H7 (cell line): ENCODE measurements around the gene CELF5. TPM values are rescaled to one million over a fixed set of nuclear protein-coding genes. Genes with fewer than 3 reads are reported as not detected.
A peak's percentile ranks its signal among the peaks of the same experiment; 100 is the strongest.

ENCODE experiments used
- DNase-seq: peaks from one replicate; pipeline ENCODE4 v3.0.0; 2012
- H3K27me3 ChIP-seq: 2 replicates; pipeline ENCODE4 v1.6.0; 2011; ENCODE audit warnings: mild to moderate bottlenecking, low read length; ENCODE audit not compliant: control insufficient read depth, insufficient read depth
- H3K36me3 ChIP-seq: replicated peaks from 2 replicates; pipeline ENCODE4 v1.5.1; 2011; ENCODE audit warnings: low read length; ENCODE audit not compliant: control insufficient read depth, insufficient read depth
- H3K4me3 ChIP-seq: 2 replicates; pipeline ENCODE4 v1.5.1; 2011; ENCODE audit warnings: low read depth, mild to moderate bottlenecking, control low read depth, low read length, moderate library complexity; ENCODE audit not compliant: insufficient read depth
- total RNA-seq: library from RNA; depleted of rRNA; stranded (reverse); fragments of >200 nt; shearing (Covaris generic); gene quantifications from 2 replicates; pipeline ENCODE4 v1.2.3, GENCODE V29; 2014

The CELF5 gene
- total RNA-seq, 1 experiment from 2014 or later = 1.4 TPM

- Histone ChIP-seq H3K27me3 (peaks cover 7% of the 10 kb centered on the region), H3K36me3 (no peaks in the 10 kb centered on the region), H3K4me3 (no peak overlapping the region)
- peak; percentile 85 for DNase-seq
Measured at GRCh38 chr19:3304871-3305423, 80.5 kb downstream of the CELF5 start.

DNA sequence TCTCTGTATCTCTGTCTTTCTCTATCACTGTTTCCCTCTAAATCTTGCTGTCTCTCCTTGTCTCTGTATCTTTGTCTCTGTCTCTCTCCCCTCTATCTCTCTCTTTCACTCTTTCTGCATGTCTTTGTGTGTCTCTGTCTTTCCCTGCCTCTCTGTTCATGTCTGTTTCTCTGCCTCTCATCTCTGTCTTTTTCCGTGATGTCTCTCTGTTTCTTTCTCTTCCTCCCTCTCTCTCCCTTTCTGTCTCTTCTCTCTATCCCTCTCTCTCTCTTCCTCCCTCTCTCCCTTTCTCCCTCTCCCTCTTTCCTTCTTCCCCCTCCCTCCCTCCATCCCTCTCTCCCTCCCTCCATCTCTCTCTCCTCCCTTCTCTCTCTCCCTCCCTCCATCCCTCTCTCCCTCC is 85.3 kb downstream of the CELF5 start:
- Histone ChIP-seq H3K36me3 (no peaks in the 10 kb centered on the region), H3K27me3 (peaks cover 9% of the 10 kb centered on the region), H3K4me3 (no peak overlapping the region)
- DNase-seq = no peak

DNA sequence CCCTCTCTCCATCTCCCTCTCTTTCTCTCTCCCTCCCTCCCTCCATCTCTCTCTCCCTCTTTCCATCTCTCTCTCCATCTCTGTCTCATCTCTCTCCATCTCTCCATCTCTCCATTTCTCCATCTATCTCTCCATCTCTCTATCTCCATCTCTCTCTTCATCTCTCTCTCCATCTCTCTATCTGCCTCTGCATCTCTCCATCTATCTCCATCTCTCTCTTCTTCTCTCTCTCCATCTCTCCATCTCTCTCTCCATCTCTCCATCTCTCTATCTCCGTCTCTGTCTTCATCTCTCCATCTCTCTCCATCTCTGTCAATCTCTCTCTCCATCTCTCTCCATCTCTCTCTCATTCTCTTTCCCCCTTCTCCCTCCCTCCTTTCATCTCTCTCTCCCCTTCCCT is 85.8 kb downstream of the CELF5 start:
- peaks cover 9% of the 10 kb centered on the region for H3K27me3 ChIP-seq

GRCh38 chr19:3310711-3311110 is 86.2 kb downstream of the CELF5 start:
- peaks cover 9% of the 10 kb centered on the region for H3K27me3 ChIP-seq
- no peak for DNase-seq

More for the DNA sequence above, 85.8 kb downstream of the CELF5 start:
- H3K36me3 ChIP-seq = no peaks in the 10 kb centered on the region
- DNase-seq = no peak
- no peak overlapping the region for H3K4me3 ChIP-seq

DNA sequence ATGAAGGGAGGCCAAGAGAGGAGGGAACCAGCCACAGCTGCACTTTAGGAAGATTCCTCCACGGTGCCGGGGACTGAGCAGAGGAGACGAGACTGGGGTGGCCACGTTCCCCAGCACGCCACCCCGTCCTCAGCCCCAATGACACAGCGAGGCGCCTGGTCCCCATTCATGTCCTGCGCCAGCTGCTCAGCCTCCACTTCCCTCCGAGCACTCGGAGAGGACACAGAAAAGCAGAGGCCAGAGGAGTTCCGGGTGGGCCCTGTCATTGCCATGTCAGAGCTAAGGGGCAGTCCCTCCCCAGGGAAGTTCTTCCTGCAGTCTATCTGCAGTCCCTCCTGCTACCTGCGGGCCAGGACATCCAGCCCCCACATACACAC is 88.7 kb downstream of the CELF5 start:
- no peak overlapping the region for H3K4me3 ChIP-seq
- DNase-seq = no peak
- no peaks in the 10 kb centered on the region for H3K36me3 ChIP-seq
- peaks cover 8% of the 10 kb centered on the region for H3K27me3 ChIP-seq

More at GRCh38 chr19:3310711-3311110, 86.2 kb downstream of the CELF5 start:
- no peak overlapping the region for H3K4me3 ChIP-seq
- no peaks in the 10 kb centered on the region for H3K36me3 ChIP-seq

DNA sequence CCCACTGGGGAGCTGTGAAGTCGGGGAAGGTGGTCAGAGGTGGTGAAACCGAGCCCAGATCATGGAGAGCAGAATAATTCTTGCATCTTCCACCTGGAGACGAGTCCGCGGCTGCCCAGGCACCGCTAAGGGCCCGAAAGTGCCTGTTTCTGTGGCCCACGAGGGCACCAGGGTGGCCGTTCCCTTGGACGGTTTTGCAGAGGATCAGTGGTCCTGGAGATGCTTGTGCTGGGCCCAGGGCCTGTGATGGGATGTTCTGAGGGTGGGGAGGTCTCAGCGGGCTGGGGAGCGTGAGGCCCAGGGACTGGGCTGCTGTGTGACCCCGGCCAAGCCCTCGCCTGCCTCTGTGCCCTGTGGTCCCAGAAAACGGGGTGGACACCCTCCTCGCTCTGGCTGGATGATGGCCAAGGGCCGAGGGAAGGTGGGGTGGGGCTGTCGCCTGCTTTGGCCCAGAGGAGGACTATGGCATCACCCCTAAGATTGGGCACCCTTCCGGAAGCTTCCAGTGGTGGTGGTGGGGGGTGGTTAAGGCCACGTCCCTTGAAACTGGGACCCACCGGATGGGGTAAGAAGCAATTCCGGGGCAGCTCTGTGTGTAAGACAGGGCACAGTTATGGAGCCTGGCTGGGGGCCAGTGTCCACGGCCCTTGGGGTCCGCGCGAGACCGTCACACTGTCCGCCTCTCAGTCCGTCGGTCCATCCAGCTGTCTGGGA is 90.7 kb downstream of the CELF5 start:
- peak; percentile 61 for DNase-seq
- Histone ChIP-seq H3K36me3 (no peaks in the 10 kb centered on the region), H3K27me3 (peaks cover 2% of the 10 kb centered on the region; the same call in 1 of the 2 replicates), H3K4me3 (no peak overlapping the region)

DNA sequence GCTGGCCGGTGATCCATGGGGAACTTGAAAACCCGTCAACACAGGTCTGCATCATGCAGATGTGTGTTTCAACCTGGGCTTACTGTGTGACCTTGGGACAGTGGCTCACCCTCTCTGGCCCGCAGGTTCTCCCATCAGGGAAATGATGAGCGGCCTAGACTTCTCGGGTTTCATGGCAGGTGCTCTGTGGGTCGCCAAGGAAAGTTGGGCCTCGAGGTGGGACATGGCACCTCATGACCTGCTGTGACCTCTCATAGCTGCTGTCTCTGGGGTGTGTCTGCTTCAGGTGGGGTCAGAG is 91.2 kb downstream of the CELF5 start:
- Histone ChIP-seq H3K27me3 (peaks cover 3% of the 10 kb centered on the region; the same call in 1 of the 2 replicates), H3K4me3 (no peak overlapping the region), H3K36me3 (no peaks in the 10 kb centered on the region)
- DNase-seq = no peak

DNA sequence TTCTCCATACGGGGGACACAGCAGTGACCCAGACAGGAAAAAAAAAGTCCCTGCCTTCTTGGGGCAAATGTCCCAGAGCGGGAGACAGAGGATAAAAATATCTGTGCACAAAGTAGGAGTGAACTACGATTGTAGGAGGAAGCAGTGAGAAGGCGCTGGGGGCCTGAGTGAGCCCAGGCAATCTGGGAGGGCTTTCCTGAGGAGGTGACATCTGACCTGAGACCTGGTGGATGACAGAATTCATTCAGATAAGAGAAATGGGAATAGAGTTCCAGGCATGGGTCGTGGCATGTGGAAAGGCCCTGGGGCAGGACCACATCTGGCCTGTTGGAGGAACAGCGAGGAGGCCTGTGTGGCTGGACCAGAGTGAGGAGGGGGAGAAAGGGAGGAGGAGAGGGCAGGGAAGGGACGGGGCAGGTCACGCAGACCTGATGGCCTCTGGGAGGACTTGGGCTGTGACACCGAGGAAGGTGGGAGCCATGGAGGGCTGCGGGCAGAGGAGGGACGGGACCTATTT is 91.7 kb downstream of the CELF5 start:
- Histone ChIP-seq H3K36me3 (no peaks in the 10 kb centered on the region), H3K4me3 (no peak overlapping the region), H3K27me3 (peaks cover 6% of the 10 kb centered on the region; the same call in 1 of the 2 replicates)
- DNase-seq = no peak

DNA sequence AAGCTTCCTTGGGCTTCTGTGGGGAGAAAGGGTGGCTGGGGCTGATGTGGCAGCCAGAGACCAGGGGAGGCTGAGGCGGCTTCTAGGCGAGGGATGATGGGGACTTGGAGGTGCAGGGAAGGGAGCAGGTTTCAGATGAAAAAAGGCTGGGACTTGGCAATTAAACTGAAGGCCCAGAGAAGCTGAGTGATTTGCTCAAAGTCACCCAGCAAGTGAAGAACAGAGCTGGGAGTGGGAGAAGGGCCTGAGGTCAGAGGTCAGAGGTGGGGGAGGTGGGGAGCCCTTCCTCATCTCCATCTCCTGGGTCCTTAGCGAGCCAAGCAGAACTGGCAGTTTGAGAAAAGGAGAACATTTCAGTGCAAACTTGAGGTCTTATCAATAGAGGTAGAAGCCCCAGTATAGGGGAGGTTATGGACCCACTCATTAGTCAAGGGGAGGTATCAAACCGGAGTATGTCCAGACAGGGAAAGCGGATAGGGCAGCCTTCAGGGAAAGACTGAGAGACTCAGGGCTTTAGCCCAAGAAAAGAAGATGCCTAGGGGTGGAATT is 92.3 kb downstream of the CELF5 start:
- no peaks in the 10 kb centered on the region for H3K36me3 ChIP-seq
- no peak overlapping the region for H3K4me3 ChIP-seq
- DNase-seq = peak; percentile 21
- H3K27me3 ChIP-seq = peaks cover 4% of the 10 kb centered on the region; the same call in 1 of the 2 replicates

GRCh38 chr19:3319643-3320353 is 95.3 kb downstream of the CELF5 start:
- Histone ChIP-seq H3K4me3 (no peak overlapping the region), H3K27me3 (peaks cover 4% of the 10 kb centered on the region), H3K36me3 (no peaks in the 10 kb centered on the region)
- DNase-seq = peak; percentile 21

- peak; percentile 51 for DNase-seq
- Histone ChIP-seq H3K4me3 (no peak overlapping the region), H3K27me3 (peaks cover 4% of the 10 kb centered on the region), H3K36me3 (no peaks in the 10 kb centered on the region)
Measured at GRCh38 chr19:3320354-3320670, 95.9 kb downstream of the CELF5 start.

- peaks cover 4% of the 10 kb centered on the region for H3K27me3 ChIP-seq
- no peaks in the 10 kb centered on the region for H3K36me3 ChIP-seq
- no peak overlapping the region for H3K4me3 ChIP-seq
- no peak for DNase-seq
Measured at GRCh38 chr19:3320853-3321252, 96.4 kb downstream of the CELF5 start.

GRCh38 chr19:3321696-3322095 is 97.2 kb downstream of the CELF5 start:
- H3K27me3 ChIP-seq = peaks cover 4% of the 10 kb centered on the region
- peak; percentile 28 for DNase-seq
- no peak overlapping the region for H3K4me3 ChIP-seq
- no peaks in the 10 kb centered on the region for H3K36me3 ChIP-seq

DNA sequence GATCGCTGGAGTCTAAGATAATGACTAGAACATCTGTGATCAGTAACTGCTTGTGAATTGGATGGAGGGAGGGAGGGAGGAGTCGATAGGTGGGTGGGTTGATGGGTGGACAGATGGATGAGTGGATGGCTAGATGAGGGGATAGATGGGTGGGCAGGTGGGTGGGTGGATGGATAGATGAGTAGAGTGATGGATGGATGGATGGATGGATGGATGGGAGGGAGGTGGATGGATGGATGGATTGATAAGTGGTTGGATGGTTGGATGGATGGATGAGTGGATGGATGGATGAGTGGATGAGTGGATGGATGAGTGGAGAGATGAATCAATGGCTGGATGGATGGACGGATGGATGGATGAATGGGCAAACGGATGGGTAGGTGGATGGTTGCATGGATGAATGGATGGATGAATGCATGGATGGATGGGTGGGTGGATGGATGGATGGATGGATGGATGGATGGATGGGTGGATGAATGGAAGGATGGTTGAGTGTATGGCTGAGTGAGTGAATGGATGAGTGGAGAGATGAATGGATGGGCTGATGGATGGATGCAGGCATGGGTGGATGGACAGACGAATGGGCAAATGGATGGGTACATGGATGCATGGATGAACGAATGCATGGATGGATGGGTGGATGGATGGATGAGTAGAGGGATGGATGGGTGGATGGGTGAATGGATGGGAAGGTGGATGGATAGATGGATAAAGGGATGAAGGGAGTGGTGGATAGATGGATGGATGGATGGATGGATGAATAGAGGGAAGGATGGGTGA is 97.9 kb downstream of the CELF5 start:
- no peak for DNase-seq
- Histone ChIP-seq H3K27me3 (peaks cover 4% of the 10 kb centered on the region), H3K36me3 (no peaks in the 10 kb centered on the region), H3K4me3 (no peak overlapping the region)
